NT2/D1 (cell line): ENCODE results near the gene PARP14.
"Not testable (repeated sequence)": the region's sequence is repeated elsewhere in the genome, so short reads cannot be mapped to it uniquely, and the experiment has no call there.

Source experiments
- DNase-seq: peaks from one replicate; pipeline ENCODE4 v3.0.0-alpha.2; 2011; ENCODE audit warnings: low read depth, low spot score
- H3K27me3 ChIP-seq: 2 replicates; pipeline ENCODE4 v1.6.0; 2011; ENCODE audit warnings: mild to moderate bottlenecking; ENCODE audit not compliant: insufficient read length, insufficient read depth
- H3K36me3 ChIP-seq: 2 replicates; pipeline ENCODE4 v1.6.1; 2011; ENCODE audit warnings: mild to moderate bottlenecking, low read length, mixed read lengths; ENCODE audit not compliant: insufficient read depth, insufficient read length
- H3K4me1 ChIP-seq: 2 replicates; pipeline ENCODE4 v1.5.1; 2011; ENCODE audit not compliant: insufficient read depth, insufficient read length
- H3K4me3 ChIP-seq: 2 replicates; pipeline ENCODE4 v1.5.1; 2011; ENCODE audit warnings: low read depth; ENCODE audit not compliant: insufficient read length
- H3K9ac ChIP-seq: 2 replicates; pipeline ENCODE4 v1.6.0; 2011; ENCODE audit warnings: low read depth; ENCODE audit not compliant: insufficient read length
- H3K9me3 ChIP-seq: 2 replicates; pipeline ENCODE4 v1.5.1; 2011; ENCODE audit warnings: mild to moderate bottlenecking, low read length; ENCODE audit not compliant: insufficient read depth
- SUZ12 ChIP-seq: IDR thresholded peaks from 2 replicates; pipeline ENCODE4 v1.6.1; 2011; ENCODE audit not compliant: insufficient read length, insufficient read depth; ENCODE audit errors: extremely low read depth
- YY1 ChIP-seq: IDR thresholded peaks from 2 replicates; pipeline ENCODE4 v1.6.1; 2011; ENCODE audit not compliant: insufficient read length, insufficient read depth
- ZNF274 ChIP-seq: IDR thresholded peaks from 2 replicates; pipeline ENCODE4 v1.6.1; 2011; ENCODE audit warnings: mild to moderate bottlenecking, low read depth, low read length

Gene PARP14

GRCh38 chr3:122694966-122695365 is 14.3 kb downstream of the PARP14 start:
- no peak overlapping the region for H3K9ac ChIP-seq
- no peaks in the 10 kb centered on the region for H3K9me3 ChIP-seq
- no peaks in the 10 kb centered on the region for H3K4me1 ChIP-seq
- TF ChIP-seq ZNF274 (no peak), YY1 (no peak), SUZ12 (no peak)
- H3K27me3 ChIP-seq: no peaks in the 10 kb centered on the region
- no peaks in the 10 kb centered on the region for H3K36me3 ChIP-seq
- H3K4me3 ChIP-seq: no peak overlapping the region
- DNase-seq: no peak

GRCh38 chr3:122695927-122696561 is 15.4 kb downstream of the PARP14 start:
- Histone ChIP-seq H3K4me3 (no peak overlapping the region), H3K4me1 (no peaks in the 10 kb centered on the region), H3K27me3 (no peaks in the 10 kb centered on the region), H3K36me3 (no peaks in the 10 kb centered on the region), H3K9me3 (no peaks in the 10 kb centered on the region), H3K9ac (no peak overlapping the region)
- no peak for DNase-seq
- no peak for TF ChIP-seq ZNF274
- no peak for TF ChIP-seq YY1
- TF ChIP-seq SUZ12: no peak

- Histone ChIP-seq H3K4me1 (no peaks in the 10 kb centered on the region), H3K9ac (no peak overlapping the region)
These were observed 17.4 kb downstream of the PARP14 start for GRCh38 chr3:122697952-122698620.

GRCh38 chr3:122700193-122700592 is 19.6 kb downstream of the PARP14 start:
- TF ChIP-seq YY1 (no peak), ZNF274 (no peak), SUZ12 (no peak)
- H3K4me1 ChIP-seq: no peaks in the 10 kb centered on the region
- DNase-seq: no peak

More at GRCh38 chr3:122697952-122698620, 17.4 kb downstream of the PARP14 start:
- no peaks in the 10 kb centered on the region for H3K27me3 ChIP-seq
- no peaks in the 10 kb centered on the region for H3K36me3 ChIP-seq
- no peaks in the 10 kb centered on the region for H3K9me3 ChIP-seq
- DNase-seq: no peak
- TF ChIP-seq SUZ12 (no peak), ZNF274 (no peak), YY1 (no peak)
- no peak overlapping the region for H3K4me3 ChIP-seq

GRCh38 chr3:122705379-122705778 is 24.7 kb downstream of the PARP14 start:
- Histone ChIP-seq H3K4me1 (no peaks in the 10 kb centered on the region), H3K9ac (no peak overlapping the region), H3K4me3 (no peak overlapping the region), H3K36me3 (no peaks in the 10 kb centered on the region), H3K9me3 (no peaks in the 10 kb centered on the region), H3K27me3 (no peaks in the 10 kb centered on the region)
- TF ChIP-seq YY1 (no peak), SUZ12 (no peak), ZNF274 (no peak)
- no peak for DNase-seq

More at GRCh38 chr3:122700193-122700592, 19.6 kb downstream of the PARP14 start:
- H3K9ac ChIP-seq: no peak overlapping the region
- H3K9me3 ChIP-seq: no peaks in the 10 kb centered on the region
- no peaks in the 10 kb centered on the region for H3K36me3 ChIP-seq
- H3K27me3 ChIP-seq: no peaks in the 10 kb centered on the region
- no peak overlapping the region for H3K4me3 ChIP-seq

- H3K36me3 ChIP-seq, H3K9ac ChIP-seq: not testable (repeated sequence)
These were observed 30.1 kb downstream of the PARP14 start for GRCh38 chr3:122710616-122711251.

GRCh38 chr3:122714273-122714672 is 33.6 kb downstream of the PARP14 start:
- DNase-seq: no peak
- TF ChIP-seq YY1 (no peak), ZNF274 (no peak), SUZ12 (no peak)
- H3K4me3 ChIP-seq: no peak overlapping the region
- H3K36me3 ChIP-seq: no peaks in the 10 kb centered on the region
- no peaks in the 10 kb centered on the region for H3K9me3 ChIP-seq
- no peak overlapping the region for H3K9ac ChIP-seq
- no peaks in the 10 kb centered on the region for H3K4me1 ChIP-seq
- no peaks in the 10 kb centered on the region for H3K27me3 ChIP-seq

More at GRCh38 chr3:122710616-122711251, 30.1 kb downstream of the PARP14 start:
- not testable (repeated sequence) for H3K27me3 ChIP-seq, H3K4me1 ChIP-seq, H3K9me3 ChIP-seq, DNase-seq, H3K4me3 ChIP-seq
